ENCODE results near the gene ABRACL. TPM values are rescaled to one million over a fixed set of nuclear protein-coding genes. Genes with fewer than 3 reads are reported as not detected.

Gene ABRACL
- total and polyA plus RNA-seq, 9 of the 15 experiments (the other 6 are each of a cell fraction or from before 2014, with no cell fraction given), result 1.1 to 5.2 (median 1.9) TPM

- TF ChIP-seq CREB3L1 (IDR thresholded peaks at IDR 0.05; ENCODE audit: borderline replicate concordance, low read depth) (no peak), AFF4 (CRISPR knock-in tag; IDR thresholded peaks at IDR 0.05) (no peak), HDAC6 (IDR thresholded peaks at IDR 0.05; ENCODE audit: low read depth, low read length) (no peak), ZNF778 (CRISPR knock-in tag; IDR thresholded peaks at IDR 0.05) (no peak), RBM17 (IDR thresholded peaks at IDR 0.05; ENCODE audit: borderline replicate concordance, low read depth, low read length) (no peak)
Measured at GRCh38 chr6:139010674-139011073, 17.9 kb upstream of the ABRACL start (continued).

- Histone ChIP-seq H3K4me1 (replicated peaks in 1 of 2; ENCODE audit: control insufficient read depth in 2 of 2, insufficient read depth in 2 of 2, low read length in 2 of 2) (no peaks in the 10 kb centered on the region), H3K4me2 (ENCODE audit: insufficient read depth, low read length) (no peak overlapping the region), H3K27me3 (ENCODE audit: control insufficient read depth in 2 of 2, insufficient read depth in 2 of 2, low read length in 2 of 2) (peaks cover 8 to 11% of the 10 kb centered on the region in 2 experiments; a peak in 4 of 5 replicates), H3K79me2 (ENCODE audit: control insufficient read depth, insufficient read depth, low read length) (no peaks in the 10 kb centered on the region), H3K4me3 (no peak overlapping the region), H3K9ac (ENCODE audit: insufficient read depth in 1 of 2, low read depth in 2 of 2, low read length in 2 of 2) (no peak overlapping the region), H2AFZ (ENCODE audit: low read depth, low read length) (no peak overlapping the region), H3K36me3 (ENCODE audit: control insufficient read depth, insufficient read depth, low read length) (no peaks in the 10 kb centered on the region), H3K9me1 (ENCODE audit: control insufficient read depth, insufficient read depth, low read length) (no peaks in the 10 kb centered on the region), H3K27ac (ENCODE audit: extremely low read depth, low read depth, low read length) (no peak overlapping the region), H3K9me3 (replicated peaks; ENCODE audit: control insufficient read depth, insufficient read depth, low read depth, low read length) (no peaks in the 10 kb centered on the region), H4K20me1 (replicated peaks; ENCODE audit: control insufficient read depth, insufficient read depth, low read length) (no peaks in the 10 kb centered on the region)
- no TSS peak for BruUV-seq (replicated peaks)
- FAIRE-seq (no peak), ATAC-seq (no peak), DNase-seq (ENCODE audit: extremely low read depth in 1 of 4, low spot score in 3 of 4) (no peak)
- ChIA-PET POLR2A (interaction anchor here (0.7 kb wide), 1 partner anchor 190 kb away, joined by 3 read pairs; no protein-coding TSS in a partner anchor), CTCF (ENCODE audit: low intra/inter-chr PET ratio) (no interaction called here)
- 3% methylated on average over 3 of the region's 3 CpGs for WGBS (ENCODE audit: insufficient coverage, low coverage, missing lambda C conversion rate)
- no peak for TF ChIP-seq MBD2 (IDR thresholded peaks at IDR 0.05; ENCODE audit: borderline replicate concordance, low read depth)
- TF ChIP-seq TOE1 (IDR thresholded peaks at IDR 0.05; ENCODE audit: borderline replicate concordance), result no peak
- no peak for TF ChIP-seq TOE1 (CRISPR knock-in tag; IDR thresholded peaks at IDR 0.05; ENCODE audit: borderline replicate concordance, low read depth)
- no peak for TF ChIP-seq THAP7 (CRISPR knock-in tag; IDR thresholded peaks at IDR 0.05)
- TF ChIP-seq ZNF77 (CRISPR knock-in tag; IDR thresholded peaks at IDR 0.05), result no peak
- no peak for TF ChIP-seq RBM34 (IDR thresholded peaks at IDR 0.05; ENCODE audit: borderline replicate concordance, insufficient read depth, low read length)
- no peak for TF ChIP-seq MEIS2 (IDR thresholded peaks at IDR 0.05; ENCODE audit: partially characterized antibody)
- TF ChIP-seq DACH1 (IDR thresholded peaks at IDR 0.05; ENCODE audit: partially characterized antibody), result no peak
- TF ChIP-seq ZNF253 (CRISPR knock-in tag; conservative IDR thresholded peaks at IDR 0.05), result no peak
- in situ Hi-C loops (cut with MboI), result no loop called here
- intact Hi-C loops (cut with micrococcal nuclease), result no loop called here
Measured at GRCh38 chr6:139011980-139012379, 16.6 kb upstream of the ABRACL start.

Measured in K562 (cell line).